Endothelial cell of umbilical vein (primary cell): Measurements from ENCODE around the gene SLC25A18. TPM values are rescaled to one million over a fixed set of nuclear protein-coding genes. Genes with fewer than 3 reads are reported as not detected.

Experiments used
- BruUV-seq: library from RNA; stranded (reverse); fragments of 400-500 nt; replicated peaks from 2 replicates; lab custom pipeline; 2021; lab: Mats Ljungman, UMichigan
- CTCF ChIA-PET: fragments of 300-600, 350-600 bp; sonication (Branson Sonifier 250); formaldehyde crosslinking; loops from one replicate; lab custom pipeline; 2021; ENCODE audit warnings: antibody characterized with exemption, inconsistent platforms; lab: Charles Lee
- POLR2A ChIA-PET: fragments of 300-600, 350-600 bp; sonication (Branson Sonifier 250); formaldehyde crosslinking; loops from one replicate; lab custom pipeline; 2021; ENCODE audit warnings: antibody characterized with exemption, inconsistent platforms; lab: Charles Lee
- DNase-seq: peaks from one replicate; pipeline ENCODE4 v3.0.0-alpha.2; 2011; ENCODE audit warnings: low read depth, low spot score
- FAIRE-seq: peaks from 2 replicates; lab custom pipeline; 2011; peaks lifted over from hg19 to GRCh38; lab: Jason Lieb, UNC
- H2AFZ ChIP-seq: 2 replicates; pipeline ENCODE4 v1.6.0; 2012; ENCODE audit warnings: low read depth, low read length, control low read depth, inconsistent platforms
- H3K27ac ChIP-seq: 2 replicates; pipeline ENCODE4 v1.5.1; 2011; ENCODE audit warnings: low read depth, mild to moderate bottlenecking, control low read depth, low read length, moderate library complexity; ENCODE audit not compliant: insufficient read depth
- H3K27me3 ChIP-seq, 2 experiments: 2 replicates each; pipeline versions ENCODE4 v1.6.0 to v1.6.1; 2011; ENCODE audit warnings: low read length in 2 of 2, mixed read lengths in 1 of 2; ENCODE audit not compliant: control insufficient read depth in 2 of 2, insufficient read depth in 2 of 2
- H3K36me3 ChIP-seq, 2 experiments: 2 replicates in 1 of 2; 3 replicates in 1 of 2; pipeline ENCODE4 v1.5.1; 2011; ENCODE audit warnings: low read length in 2 of 2, mild to moderate bottlenecking in 1 of 2, moderate library complexity in 1 of 2; ENCODE audit not compliant: control insufficient read depth in 2 of 2, insufficient read depth in 2 of 2; ENCODE audit errors: extremely low read depth in 1 of 2
- H3K4me1 ChIP-seq: 3 replicates; pipeline ENCODE4 v1.5.1; 2011; ENCODE audit warnings: mild to moderate bottlenecking, low read length; ENCODE audit not compliant: control insufficient read depth, insufficient read depth; ENCODE audit errors: extremely low read depth
- H3K4me2 ChIP-seq: 2 replicates; pipeline ENCODE4 v1.6.1; 2011; ENCODE audit warnings: low read length, control low read depth, mixed read lengths; ENCODE audit not compliant: insufficient read depth
- H3K4me3 ChIP-seq, 3 experiments: fragments of 200-600 bp in 1 of 3; sonication (generic), shearing (Covaris generic) in 1 of 3; replicated peaks in 1 of 3; 2 replicates each; pipeline ENCODE4 v1.5.1; 2011 to 2016; ENCODE audit warnings: control low read depth in 3 of 3, low read length in 3 of 3, mild to moderate bottlenecking in 2 of 3, inconsistent platforms in 1 of 3, low read depth in 1 of 3, moderate library complexity in 1 of 3; ENCODE audit not compliant: insufficient read depth in 1 of 3
- H3K79me2 ChIP-seq: 2 replicates; pipeline ENCODE4 v1.6.0; 2012; ENCODE audit warnings: low read length, inconsistent platforms; ENCODE audit not compliant: control insufficient read depth, insufficient read depth
- H3K9ac ChIP-seq: replicated peaks from 2 replicates; pipeline ENCODE3; 2011; ENCODE audit warnings: low read length, control low read depth; ENCODE audit not compliant: insufficient read depth; ENCODE audit errors: extremely low read depth
- H3K9me1 ChIP-seq: replicated peaks from 3 replicates; pipeline ENCODE4 v1.6.0; 2011; ENCODE audit warnings: mild to moderate bottlenecking, low read length; ENCODE audit not compliant: control insufficient read depth, insufficient read depth; ENCODE audit errors: extremely low read depth
- H3K9me3 ChIP-seq: replicated peaks from 2 replicates; pipeline ENCODE4 v1.5.1; 2012; ENCODE audit warnings: low read length, inconsistent platforms; ENCODE audit not compliant: control insufficient read depth, insufficient read depth
- H4K20me1 ChIP-seq: replicated peaks from 2 replicates; pipeline ENCODE3; 2011; ENCODE audit warnings: mild to moderate bottlenecking, low read length; ENCODE audit not compliant: control insufficient read depth, insufficient read depth; ENCODE audit errors: extremely low read depth
- EZH2 ChIP-seq: IDR thresholded peaks from 2 replicates; pipeline ENCODE4 v1.6.1; 2012; ENCODE audit warnings: borderline replicate concordance, low read depth, mild to moderate bottlenecking, moderate library complexity, low read length, inconsistent platforms; ENCODE audit not compliant: severe bottlenecking
- JUN ChIP-seq: IDR thresholded peaks from 2 replicates; pipeline ENCODE4 v1.6.1; 2011; ENCODE audit warnings: borderline replicate concordance, low read depth; ENCODE audit not compliant: insufficient read length, insufficient read depth
- POLR2A ChIP-seq: IDR thresholded peaks from 2 replicates; pipeline ENCODE4 v1.6.1; 2012; ENCODE audit warnings: low read depth, mild to moderate bottlenecking, control low read depth, low read length
- POLR2AphosphoS5 ChIP-seq: IDR thresholded peaks from 2 replicates; pipeline ENCODE4 v1.6.1; 2012; ENCODE audit warnings: low read depth, mild to moderate bottlenecking, control low read depth, low read length, moderate library complexity; ENCODE audit not compliant: insufficient read depth
- dilution Hi-C: fragments of 300-500 bp; cut with MboI; formaldehyde crosslinking; loops from one replicate; pipeline ENCODE4 v1.15.0; 2019; ENCODE audit warnings: low sequenced_read_pairs; ENCODE audit not compliant: extremely low pct_ligation_motif_present
- intact Hi-C: fragments of 100-400 bp; cut with micrococcal nuclease; formaldehyde crosslinking; loops from one replicate; pipeline ENCODE4 v1.10.0; 2022
- polyA plus RNA-seq, 4 experiments: library from polyadenylated mRNA; depleted of rRNA in 3 of 4; stranded (reverse) in 3 of 4; unstranded in 1 of 4; fragments of >200 nt; gene quantifications; 2 replicates each; pipeline versions ENCODE4 v1.2.1 to v1.2.3, GENCODE V29; 2011 to 2012; ENCODE audit warnings: missing spikeins in 1 of 4
- total RNA-seq: library from RNA; stranded (reverse); gene quantifications from 2 replicates; pipeline ENCODE4 v1.2.3, GENCODE V29; 2021
- TF ChIP-seq, protein P1 (sequence below): IDR thresholded peaks from 2 replicates; pipeline ENCODE4 v1.6.1; 2011; ENCODE audit not compliant: insufficient read depth, insufficient read length
- TF ChIP-seq, protein P2 (sequence below), 2 donors: IDR thresholded peaks; 1 replicate in 1 of 2; 2 replicates in 1 of 2; pipeline ENCODE4 v1.5.1; 2011; ENCODE audit warnings: low read length in 2 of 2, mild to moderate bottlenecking in 2 of 2, moderate library complexity in 2 of 2, control low read depth in 1 of 2, inconsistent platforms in 1 of 2, low read depth in 1 of 2; ENCODE audit not compliant: insufficient read depth in 1 of 2; ENCODE audit errors: extremely low read depth in 1 of 2

SLC25A18 gene
- total and polyA plus RNA-seq, 2 donors (not counting 3 experiments of a cell fraction or from before 2014, with no cell fraction given) = not detected

DNA sequence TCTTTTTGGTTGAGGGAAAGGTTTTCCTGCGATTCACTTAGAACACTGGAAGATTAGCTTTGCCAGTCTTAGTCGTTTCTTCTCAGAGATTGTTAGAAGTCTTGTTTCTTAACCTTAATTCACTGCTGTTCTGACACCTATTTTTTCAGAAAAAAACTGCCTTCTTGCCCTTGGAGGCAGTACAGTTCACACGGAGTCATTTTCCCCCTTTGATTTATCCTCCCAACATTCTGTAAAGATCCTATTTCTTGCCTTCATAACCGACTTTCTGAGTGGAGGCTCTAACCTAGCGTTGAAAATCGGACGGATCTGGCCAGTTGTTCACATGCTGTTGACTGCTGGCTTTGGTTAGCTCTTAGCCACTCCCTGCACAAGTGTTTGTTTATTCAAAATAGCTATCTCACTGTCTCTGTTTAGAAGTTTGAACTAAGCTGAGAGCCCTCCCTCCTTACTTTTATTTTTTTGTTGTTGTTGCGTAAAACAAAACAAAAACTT lies 76.0 kb downstream of the SLC25A18 start:
- H3K27me3 ChIP-seq = no peaks in the 10 kb centered on the region
- ChIA-PET POLR2A (no interaction called here), CTCF (interaction anchor here (0.6 to 1.4 kb wide), 5 partner anchors 8 to 103 kb away, joined by 3 to 5 read pairs (median 3); no protein-coding TSS in a partner anchor)
- peak; percentile 59 for DNase-seq
- peak overlapping the region; percentile 85 for H3K4me2 ChIP-seq
- H3K27ac ChIP-seq = peak overlapping the region; percentile 88
- intact Hi-C loops = loop anchor here (2.0 to 10.0 kb wide), 3 partner anchors 68 to 436 kb away; partner anchors contain the start of genes BID and PEX26
- TSS peak; percentile 85 for BruUV-seq
- peak overlapping the region; percentile 56 for H2AFZ ChIP-seq
- no peaks in the 10 kb centered on the region for H3K9me1 ChIP-seq
- peak overlapping the region; percentile 60 to 92 (median 86) for H3K4me3 ChIP-seq
- TF ChIP-seq, protein P1, sequence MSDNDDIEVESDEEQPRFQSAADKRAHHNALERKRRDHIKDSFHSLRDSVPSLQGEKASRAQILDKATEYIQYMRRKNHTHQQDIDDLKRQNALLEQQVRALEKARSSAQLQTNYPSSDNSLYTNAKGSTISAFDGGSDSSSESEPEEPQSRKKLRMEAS = no peak
- TF ChIP-seq JUN = no peak
- TF ChIP-seq, protein P2, sequence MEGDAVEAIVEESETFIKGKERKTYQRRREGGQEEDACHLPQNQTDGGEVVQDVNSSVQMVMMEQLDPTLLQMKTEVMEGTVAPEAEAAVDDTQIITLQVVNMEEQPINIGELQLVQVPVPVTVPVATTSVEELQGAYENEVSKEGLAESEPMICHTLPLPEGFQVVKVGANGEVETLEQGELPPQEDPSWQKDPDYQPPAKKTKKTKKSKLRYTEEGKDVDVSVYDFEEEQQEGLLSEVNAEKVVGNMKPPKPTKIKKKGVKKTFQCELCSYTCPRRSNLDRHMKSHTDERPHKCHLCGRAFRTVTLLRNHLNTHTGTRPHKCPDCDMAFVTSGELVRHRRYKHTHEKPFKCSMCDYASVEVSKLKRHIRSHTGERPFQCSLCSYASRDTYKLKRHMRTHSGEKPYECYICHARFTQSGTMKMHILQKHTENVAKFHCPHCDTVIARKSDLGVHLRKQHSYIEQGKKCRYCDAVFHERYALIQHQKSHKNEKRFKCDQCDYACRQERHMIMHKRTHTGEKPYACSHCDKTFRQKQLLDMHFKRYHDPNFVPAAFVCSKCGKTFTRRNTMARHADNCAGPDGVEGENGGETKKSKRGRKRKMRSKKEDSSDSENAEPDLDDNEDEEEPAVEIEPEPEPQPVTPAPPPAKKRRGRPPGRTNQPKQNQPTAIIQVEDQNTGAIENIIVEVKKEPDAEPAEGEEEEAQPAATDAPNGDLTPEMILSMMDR (IDR thresholded peaks at IDR 0.05; ENCODE audit: extremely low read depth in 1 of 2, insufficient read depth in 1 of 2, low read depth in 1 of 2, low read length in 2 of 2) = no peak
- TF ChIP-seq EZH2 = no peak
- TF ChIP-seq POLR2A = no peak
- TF ChIP-seq POLR2AphosphoS5 = no peak
- H3K79me2 ChIP-seq = peaks cover 15% of the 10 kb centered on the region
- no peaks in the 10 kb centered on the region for H3K9me3 ChIP-seq
- dilution Hi-C loops = no loop called here
- peaks cover 16% of the 10 kb centered on the region for H3K4me1 ChIP-seq
- H3K36me3 ChIP-seq = no peaks in the 10 kb centered on the region
- H3K9ac ChIP-seq = peak overlapping the region; percentile 98
- H4K20me1 ChIP-seq = no peaks in the 10 kb centered on the region
- FAIRE-seq = peak; percentile 67

Other genes with a start within 250 kb of the SLC25A18 start
- 2.1 TPM in 1 of 2 replicates, not detected in the other for gene CECR2, start 194.0 kb upstream of the SLC25A18 start, total RNA-seq
- gene CECR2, start 194.0 kb upstream of the SLC25A18 start, polyA plus RNA-seq = 0.01 TPM in 1 of 2 replicates, not detected in the other
- gene ATP6V1E1, start 65.3 kb downstream of the SLC25A18 start, total RNA-seq = 113 and 118 TPM in 2 replicates
- gene ATP6V1E1, start 65.3 kb downstream of the SLC25A18 start, polyA plus RNA-seq = 95.2 and 95.9 TPM in 2 replicates
- 36.2 TPM in 2 replicates for gene BCL2L13, start 75.3 kb downstream of the SLC25A18 start, total RNA-seq
- 23.9 and 28.1 TPM in 2 replicates for gene BCL2L13, start 75.3 kb downstream of the SLC25A18 start, polyA plus RNA-seq
- gene BID, start 211.0 kb downstream of the SLC25A18 start, total RNA-seq = 39.0 and 48.2 TPM in 2 replicates
- 119 and 183 TPM in 2 replicates for gene BID, start 211.0 kb downstream of the SLC25A18 start, polyA plus RNA-seq